Immature natural killer cell (primary cell): ENCODE data around the gene MYO6. TPM values are rescaled to one million over a fixed set of nuclear protein-coding genes. Genes with fewer than 3 reads are reported as not detected.

Experiments
- DNase-seq, 3 donors: peaks; one replicate each; pipeline ENCODE4 v3.0.0; 2022; ENCODE audit warnings: mixed read lengths in 1 of 3
- H3K27ac Mint-ChIP-seq, 6 donors: one replicate each; pipeline ENCODE4 v1.8.0; 2020; ENCODE audit warnings: mixed read lengths in 6 of 6, mild to moderate bottlenecking in 5 of 6, inconsistent platforms in 4 of 6, moderate library complexity in 3 of 6
- H3K27me3 Mint-ChIP-seq, 3 donors: one replicate each; pipeline ENCODE4 v1.8.0; 2020 to 2021; ENCODE audit warnings: low read depth in 3 of 3, mild to moderate bottlenecking in 3 of 3, mixed read lengths in 3 of 3, moderate library complexity in 3 of 3, inconsistent platforms in 1 of 3
- H3K36me3 Mint-ChIP-seq, 3 donors: one replicate each; pipeline ENCODE4 v1.8.0; 2020; ENCODE audit warnings: mixed read lengths in 3 of 3, inconsistent platforms in 2 of 3, mild to moderate bottlenecking in 2 of 3
- H3K4me1 Mint-ChIP-seq, 2 donors: one replicate each; pipeline ENCODE4 v1.8.0; 2020; ENCODE audit warnings: inconsistent platforms in 2 of 2, mild to moderate bottlenecking in 2 of 2, mixed read lengths in 2 of 2, moderate library complexity in 1 of 2
- H3K4me3 Mint-ChIP-seq, 5 donors: one replicate each; pipeline ENCODE4 v1.8.0; 2020; ENCODE audit warnings: mild to moderate bottlenecking in 5 of 5, mixed read lengths in 5 of 5, inconsistent platforms in 3 of 5, moderate library complexity in 3 of 5
- H3K9me3 Mint-ChIP-seq, 6 donors: one replicate each; pipeline ENCODE4 v1.8.0; 2020; ENCODE audit warnings: mild to moderate bottlenecking in 6 of 6, mixed read lengths in 6 of 6, inconsistent platforms in 4 of 6, moderate library complexity in 3 of 6
- polyA plus RNA-seq, 3 donors: library from polyadenylated mRNA; unstranded; fragments of 300-500 nt; fragmentation: Illumina TruSeq; gene quantifications; one replicate each; pipeline ENCODE4 v1.2.3, GENCODE V29; 2021

The MYO6 gene
- polyA plus RNA-seq, 3 donors from 2014 or later: 0.75 to 5.6 (median 4.7) TPM

GRCh38 chr6:75788894-75789293 lies 39.9 kb downstream of the MYO6 start:
- no peak overlapping the region for H3K4me3 Mint-ChIP-seq
- H3K36me3 Mint-ChIP-seq: no peaks in the 10 kb centered on the region
- DNase-seq: no peak
- no peak overlapping the region for H3K27ac Mint-ChIP-seq
- no peaks in the 10 kb centered on the region for H3K27me3 Mint-ChIP-seq
- H3K4me1 Mint-ChIP-seq: no peaks in the 10 kb centered on the region
- peaks cover 0 to 2% (median 0%) of the 10 kb centered on the region in 6 donors for H3K9me3 Mint-ChIP-seq

- no peak overlapping the region for H3K4me3 Mint-ChIP-seq
- no peaks in the 10 kb centered on the region for H3K27me3 Mint-ChIP-seq
- no peaks in the 10 kb centered on the region for H3K36me3 Mint-ChIP-seq
- peaks cover 0 to 2% (median 0%) of the 10 kb centered on the region in 6 donors for H3K9me3 Mint-ChIP-seq
- no peak for DNase-seq
- no peak overlapping the region for H3K27ac Mint-ChIP-seq
- no peaks in the 10 kb centered on the region for H3K4me1 Mint-ChIP-seq
These were observed 42.8 kb downstream of the MYO6 start for GRCh38 chr6:75791881-75792280.

GRCh38 chr6:75794351-75794846 lies 45.4 kb downstream of the MYO6 start:
- Mint-ChIP-seq H3K4me3 (no peak overlapping the region), H3K27me3 (no peaks in the 10 kb centered on the region), H3K4me1 (no peaks in the 10 kb centered on the region), H3K27ac (no peak overlapping the region), H3K9me3 (peaks cover 0 to 2% (median 0%) of the 10 kb centered on the region in 6 donors), H3K36me3 (no peaks in the 10 kb centered on the region)
- no peak for DNase-seq

- DNase-seq: no peak
- H3K27ac Mint-ChIP-seq: no peak overlapping the region
- H3K9me3 Mint-ChIP-seq: peaks cover 0 to 2% (median 0%) of the 10 kb centered on the region in 6 donors
- H3K4me1 Mint-ChIP-seq: no peaks in the 10 kb centered on the region
- no peaks in the 10 kb centered on the region for H3K36me3 Mint-ChIP-seq
- H3K27me3 Mint-ChIP-seq: no peaks in the 10 kb centered on the region
- H3K4me3 Mint-ChIP-seq: no peak overlapping the region
These were observed 46.1 kb downstream of the MYO6 start for GRCh38 chr6:75794954-75795739.

- Mint-ChIP-seq H3K9me3 (peaks cover 0 to 2% (median 0%) of the 10 kb centered on the region in 6 donors), H3K27me3 (no peaks in the 10 kb centered on the region), H3K4me3 (no peak overlapping the region), H3K27ac (no peak overlapping the region), H3K36me3 (peaks cover 0 to 5% (median 0%) of the 10 kb centered on the region in 3 donors), H3K4me1 (no peaks in the 10 kb centered on the region)
- DNase-seq: no peak
These were observed 47.7 kb downstream of the MYO6 start for GRCh38 chr6:75796723-75797122.

- no peaks in the 10 kb centered on the region for H3K9me3 Mint-ChIP-seq
- H3K27ac Mint-ChIP-seq: no peak overlapping the region
- H3K36me3 Mint-ChIP-seq: peaks cover 0 to 5% (median 0%) of the 10 kb centered on the region in 3 donors
- H3K4me1 Mint-ChIP-seq: no peaks in the 10 kb centered on the region
- no peak for DNase-seq
- H3K4me3 Mint-ChIP-seq: no peak overlapping the region
- H3K27me3 Mint-ChIP-seq: peaks cover 0 to 2% (median 1%) of the 10 kb centered on the region in 3 donors
These were observed 51.1 kb downstream of the MYO6 start for GRCh38 chr6:75800133-75800532.

GRCh38 chr6:75800708-75801505 lies 51.9 kb downstream of the MYO6 start:
- Mint-ChIP-seq H3K4me3 (no peak overlapping the region), H3K27me3 (peaks cover 0 to 2% (median 1%) of the 10 kb centered on the region in 3 donors), H3K36me3 (peaks cover 0 to 5% (median 0%) of the 10 kb centered on the region in 3 donors), H3K9me3 (no peaks in the 10 kb centered on the region), H3K4me1 (no peaks in the 10 kb centered on the region), H3K27ac (no peak overlapping the region)
- no peak for DNase-seq

- Mint-ChIP-seq H3K36me3 (peaks cover 0 to 5% (median 0%) of the 10 kb centered on the region in 3 donors), H3K27me3 (peaks cover 0 to 2% (median 1%) of the 10 kb centered on the region in 3 donors), H3K27ac (no peak overlapping the region), H3K4me1 (no peaks in the 10 kb centered on the region), H3K4me3 (no peak overlapping the region), H3K9me3 (no peaks in the 10 kb centered on the region)
- DNase-seq: no peak
These were observed 53.3 kb downstream of the MYO6 start for GRCh38 chr6:75802366-75802765.

GRCh38 chr6:75808507-75808906 lies 59.5 kb downstream of the MYO6 start:
- no peak overlapping the region for H3K4me3 Mint-ChIP-seq
- H3K36me3 Mint-ChIP-seq: peaks cover 3 to 6% (median 6%) of the 10 kb centered on the region in 3 donors
- no peak for DNase-seq
- H3K9me3 Mint-ChIP-seq: peaks cover 0 to 4% (median 2%) of the 10 kb centered on the region in 6 donors
- H3K27ac Mint-ChIP-seq: no peak overlapping the region
- peaks cover 0 to 1% (median 0%) of the 10 kb centered on the region in 3 donors for H3K27me3 Mint-ChIP-seq
- H3K4me1 Mint-ChIP-seq: no peaks in the 10 kb centered on the region

- Mint-ChIP-seq H3K4me1 (no peaks in the 10 kb centered on the region), H3K4me3 (no peak overlapping the region), H3K36me3 (peaks cover 3 to 9% (median 6%) of the 10 kb centered on the region in 3 donors), H3K27ac (no peak overlapping the region), H3K27me3 (peaks cover 0 to 2% (median 0%) of the 10 kb centered on the region in 3 donors), H3K9me3 (peaks cover 0 to 4% (median 2%) of the 10 kb centered on the region in 6 donors)
- no peak for DNase-seq
These were observed 63.5 kb downstream of the MYO6 start for GRCh38 chr6:75812560-75812959.

- H3K4me1 Mint-ChIP-seq: no peaks in the 10 kb centered on the region
- no peak overlapping the region for H3K27ac Mint-ChIP-seq
- DNase-seq: no peak
- no peak overlapping the region for H3K4me3 Mint-ChIP-seq
- peaks cover 0 to 2% (median 0%) of the 10 kb centered on the region in 3 donors for H3K27me3 Mint-ChIP-seq
- H3K9me3 Mint-ChIP-seq: peaks cover 0 to 4% (median 2%) of the 10 kb centered on the region in 6 donors
- peaks cover 1 to 9% (median 3%) of the 10 kb centered on the region in 3 donors for H3K36me3 Mint-ChIP-seq
These were observed 64.6 kb downstream of the MYO6 start for GRCh38 chr6:75813476-75814250.

GRCh38 chr6:75815756-75816155 lies 66.7 kb downstream of the MYO6 start:
- Mint-ChIP-seq H3K27ac (no peak overlapping the region), H3K4me3 (no peak overlapping the region), H3K9me3 (peaks cover 0 to 4% (median 2%) of the 10 kb centered on the region in 6 donors), H3K36me3 (peaks cover 0 to 9% (median 3%) of the 10 kb centered on the region in 3 donors), H3K27me3 (peaks cover 0 to 2% (median 0%) of the 10 kb centered on the region in 3 donors), H3K4me1 (no peaks in the 10 kb centered on the region)
- no peak for DNase-seq

GRCh38 chr6:75818098-75818855 lies 69.2 kb downstream of the MYO6 start:
- H3K4me3 Mint-ChIP-seq: no peak overlapping the region
- H3K27ac Mint-ChIP-seq: peak overlapping the region in 1 of 6 donors; percentile 53
- H3K9me3 Mint-ChIP-seq: peaks cover 0 to 1% (median 0%) of the 10 kb centered on the region in 6 donors
- no peaks in the 10 kb centered on the region for H3K4me1 Mint-ChIP-seq
- peaks cover 0 to 2% (median 0%) of the 10 kb centered on the region in 3 donors for H3K27me3 Mint-ChIP-seq
- DNase-seq: no peak
- H3K36me3 Mint-ChIP-seq: peaks cover 0 to 3% (median 0%) of the 10 kb centered on the region in 3 donors
